ENCODE data around the gene COL26A1. TPM values are rescaled to one million over a fixed set of nuclear protein-coding genes. Genes with fewer than 3 reads are reported as not detected.

Gene COL26A1
- total and polyA plus RNA-seq, 2 of the 4 experiments (the other 2 are of a cell fraction): not detected

DNA sequence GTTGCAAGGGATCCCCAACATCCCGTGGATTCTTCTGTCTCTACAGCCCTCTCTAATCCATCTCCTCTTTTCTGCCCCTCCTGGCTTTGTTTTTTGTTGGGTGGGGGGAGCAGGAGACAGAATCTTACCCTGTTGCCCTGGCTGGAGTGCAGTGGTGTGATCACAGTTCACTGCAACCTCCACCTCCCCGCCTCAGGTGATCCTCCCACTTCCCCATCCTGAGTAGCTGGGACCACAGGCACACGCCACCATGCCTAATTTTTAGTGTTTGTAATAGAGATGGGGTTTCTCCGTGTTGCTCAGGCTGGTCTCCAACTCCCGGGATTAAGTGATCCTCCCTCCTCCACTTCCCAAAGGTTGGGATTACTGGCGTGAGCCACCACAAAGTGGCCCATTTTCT is 144.7 kb downstream of the COL26A1 start:
- Histone ChIP-seq H3K4me1 (ENCODE audit: control insufficient read depth, insufficient read depth, low read length) (no peaks in the 10 kb centered on the region), H3K14ac (replicated peaks; ENCODE audit: low read depth, low read length) (no peak overlapping the region), H3K23ac (ENCODE audit: low read depth, low read length) (no peak overlapping the region), H2AK5ac (ENCODE audit: low read depth, low read length) (no peak overlapping the region), H3K9ac (ENCODE audit: low read depth, low read length) (no peak overlapping the region), H3K18ac (ENCODE audit: low read depth, low read length) (no peak overlapping the region), H3K56ac (ENCODE audit: extremely low read depth, insufficient read depth, low read length) (no peak overlapping the region), H4K5ac (ENCODE audit: low read depth, low read length) (no peak overlapping the region), H4K91ac (ENCODE audit: insufficient read depth, low read depth, low read length) (no peak overlapping the region), H3K4ac (ENCODE audit: low read depth, low read length) (no peak overlapping the region), H3K27ac (ENCODE audit: insufficient read depth, low read length) (no peak overlapping the region), H3K9me1 (ENCODE audit: insufficient read depth, low read length) (0 out of 2 replicates have a peak, but pooled peaks cover 3% of the 10 kb centered on the region), H3K4me3 (ENCODE audit: insufficient read depth, low read depth, low read length) (no peak overlapping the region), H3K9me3 (ENCODE audit: control insufficient read depth, insufficient read depth, low read length) (no peaks in the 10 kb centered on the region), H2AFZ (replicated peaks; ENCODE audit: low read length, poor library complexity) (peak overlapping the region; percentile 49), H3K36me3 (ENCODE audit: control insufficient read depth, insufficient read depth, low read length) (no peaks in the 10 kb centered on the region), H4K20me1 (ENCODE audit: insufficient read depth, low read length) (no peaks in the 10 kb centered on the region), H3K27me3 (ENCODE audit: control insufficient read depth, insufficient read depth, low read length) (peaks cover 31% of the 10 kb centered on the region), H3K79me1 (ENCODE audit: low read depth in 1 of 2, low read length in 2 of 2) (no peaks in the 10 kb centered on the region), H2AK9ac (replicated peaks; ENCODE audit: low read depth, low read length, poor library complexity) (no peak overlapping the region), H2BK5ac (ENCODE audit: low read depth, low read length, poor library complexity, severe bottlenecking) (no peak overlapping the region), H4K8ac (ENCODE audit: low read depth in 2 of 2, low read length in 2 of 2) (no peak overlapping the region), H2BK120ac (ENCODE audit: low read depth, low read length) (no peak overlapping the region), H3K4me2 (ENCODE audit: low read depth, low read length) (no peak overlapping the region), H2BK15ac (ENCODE audit: low read depth, low read length) (no peak overlapping the region), H2BK20ac (ENCODE audit: low read depth, low read length) (no peak overlapping the region)
- no TSS peak for BruUV-seq (replicated peaks)
- ATAC-seq (ENCODE audit: low read depth) (no peak), DNase-seq (no peak)
- dilution Hi-C loops (cut with HindIII; ENCODE audit: low sequenced_read_pairs, unreplicated experiment): no loop called here
- in situ Hi-C loops (cut with MboI; ENCODE audit: low sequenced_read_pairs): no loop called here
- intact Hi-C loops (cut with micrococcal nuclease): loop anchor here (5.0 kb wide), 1 partner anchor 145 kb away; the partner anchor contains the start of gene COL26A1
- ChIA-PET POLR2A (ENCODE audit: unreplicated experiment) (no interaction called here), CTCF (interaction anchor here (0.9 kb wide), 1 partner anchor 12 kb away, joined by 3 read pairs; no protein-coding TSS in a partner anchor)
- no CpG with 5 or more reads among the region's 6 CpGs for WGBS, 2 experiments (ENCODE audit: extremely low coverage in 2 of 2, insufficient read length in 1 of 2)
- TF ChIP-seq BHLHE40 (IDR thresholded peaks at IDR 0.05; ENCODE audit: low read depth, low read length) (no peak), POLR2A (IDR thresholded peaks at IDR 0.05; ENCODE audit: low read depth, low read length) (no peak), FOS (IDR thresholded peaks at IDR 0.05; ENCODE audit: low read depth, low read length) (no peak), NFE2L2 (IDR thresholded peaks at IDR 0.05; ENCODE audit: low read depth, low read length) (no peak), RAD21 (IDR thresholded peaks at IDR 0.05; ENCODE audit: low read length) (no peak)
